Neural progenitor cell (in vitro differentiated cells): Measurements from ENCODE around the gene HSPA2.

Source experiments
- CTCF ChIP-seq: fragments of 200-600 bp; sonication (generic); IDR thresholded peaks from 2 replicates; pipeline ENCODE4 v1.5.1; 2017; ENCODE audit warnings: antibody characterized with exemption, mild to moderate bottlenecking
- EZH2 ChIP-seq: fragments of 200-600 bp; sonication (generic); IDR thresholded peaks from 2 replicates; pipeline ENCODE4 v1.6.1; 2017; ENCODE audit warnings: antibody characterized with exemption, mild to moderate bottlenecking, moderate library complexity
- EZH2phosphoT487 ChIP-seq: fragments of 200-600 bp; sonication (generic); IDR thresholded peaks from 2 replicates; pipeline ENCODE4 v1.6.1; 2017; ENCODE audit warnings: antibody characterized with exemption

GRCh38 chr14:64516969-64517368, 23.6 kb upstream of the HSPA2 start:
- TF ChIP-seq EZH2: no peak
- TF ChIP-seq EZH2phosphoT487: no peak
- no peak for TF ChIP-seq CTCF
